Liver (tissue), 3 donors: ENCODE data around the gene L3HYPDH.

ENCODE experiments used
- CTCF ChIP-seq: fragments of 150-350 bp; IDR thresholded peaks from 2 replicates; pipeline ENCODE4 v1.5.1; 2017; ENCODE audit warnings: improper control_type of control experiment, low read depth, low read length; ENCODE audit not compliant: missing input control
- EGR1 ChIP-seq, 2 donors: IDR thresholded peaks; 2 replicates each; pipeline ENCODE4 v1.6.1; 2016 to 2018; ENCODE audit warnings: antibody characterized with exemption in 2 of 2, low read depth in 2 of 2
- FOXA1 ChIP-seq: IDR thresholded peaks from 2 replicates; pipeline ENCODE4 v1.6.1; 2016; ENCODE audit warnings: antibody characterized with exemption
- GABPA ChIP-seq, 2 donors: IDR thresholded peaks in 1 of 2; conservative IDR thresholded peaks in 1 of 2; 2 replicates each; pipeline ENCODE4 v1.6.1; 2016; ENCODE audit warnings: antibody characterized with exemption in 2 of 2, mild to moderate bottlenecking in 1 of 2, moderate library complexity in 1 of 2
- JUND ChIP-seq, 2 donors: IDR thresholded peaks; 2 replicates each; pipeline ENCODE4 v1.6.1; 2016; ENCODE audit warnings: antibody characterized with exemption in 2 of 2
- MAX ChIP-seq: IDR thresholded peaks from 2 replicates; pipeline ENCODE4 v1.6.1; 2016; ENCODE audit warnings: antibody characterized with exemption
- NR2F2 ChIP-seq: IDR thresholded peaks from 2 replicates; pipeline ENCODE4 v1.6.1; 2016; ENCODE audit warnings: antibody characterized with exemption
- RAD21 ChIP-seq, 2 donors: IDR thresholded peaks; 2 replicates each; pipeline ENCODE4 v1.6.1; 2016; ENCODE audit warnings: antibody characterized with exemption in 2 of 2, mild to moderate bottlenecking in 2 of 2
- REST ChIP-seq: IDR thresholded peaks from 2 replicates; pipeline ENCODE4 v1.6.1; 2016; ENCODE audit warnings: antibody characterized with exemption, mild to moderate bottlenecking
- SP1 ChIP-seq: IDR thresholded peaks from 2 replicates; pipeline ENCODE4 v1.6.1; 2018; ENCODE audit warnings: antibody characterized with exemption, mild to moderate bottlenecking
- TAF1 ChIP-seq: conservative IDR thresholded peaks from 2 replicates; pipeline ENCODE4 v1.6.1; 2016; ENCODE audit warnings: antibody characterized with exemption, mild to moderate bottlenecking
- YY1 ChIP-seq: IDR thresholded peaks from 2 replicates; pipeline ENCODE4 v1.6.1; 2016; ENCODE audit warnings: antibody characterized with exemption, mild to moderate bottlenecking
- TF ChIP-seq, protein P1 (sequence below): IDR thresholded peaks from 2 replicates; pipeline ENCODE4 v1.6.1; 2016; ENCODE audit warnings: antibody characterized with exemption
- donor health status: healthy.
- donor health status: healthy.

GRCh38 chr14:59500732-59501131 is 16.5 kb upstream of the L3HYPDH start:
- TF ChIP-seq CTCF (no peak), TAF1 (no peak), JUND (IDR thresholded peaks at IDR 0.05) (no peak), REST (no peak), EGR1 (IDR thresholded peaks at IDR 0.05; ENCODE audit: low read depth in 2 of 2) (no peak), FOXA1 (no peak), YY1 (no peak), MAX (no peak), GABPA (IDR thresholded peaks at IDR 0.05 in 1 of 2, conservative IDR thresholded peaks at IDR 0.05 in 1 of 2) (no peak), RAD21 (IDR thresholded peaks at IDR 0.05) (no peak), NR2F2 (no peak), SP1 (no peak)
- TF ChIP-seq, protein P1, sequence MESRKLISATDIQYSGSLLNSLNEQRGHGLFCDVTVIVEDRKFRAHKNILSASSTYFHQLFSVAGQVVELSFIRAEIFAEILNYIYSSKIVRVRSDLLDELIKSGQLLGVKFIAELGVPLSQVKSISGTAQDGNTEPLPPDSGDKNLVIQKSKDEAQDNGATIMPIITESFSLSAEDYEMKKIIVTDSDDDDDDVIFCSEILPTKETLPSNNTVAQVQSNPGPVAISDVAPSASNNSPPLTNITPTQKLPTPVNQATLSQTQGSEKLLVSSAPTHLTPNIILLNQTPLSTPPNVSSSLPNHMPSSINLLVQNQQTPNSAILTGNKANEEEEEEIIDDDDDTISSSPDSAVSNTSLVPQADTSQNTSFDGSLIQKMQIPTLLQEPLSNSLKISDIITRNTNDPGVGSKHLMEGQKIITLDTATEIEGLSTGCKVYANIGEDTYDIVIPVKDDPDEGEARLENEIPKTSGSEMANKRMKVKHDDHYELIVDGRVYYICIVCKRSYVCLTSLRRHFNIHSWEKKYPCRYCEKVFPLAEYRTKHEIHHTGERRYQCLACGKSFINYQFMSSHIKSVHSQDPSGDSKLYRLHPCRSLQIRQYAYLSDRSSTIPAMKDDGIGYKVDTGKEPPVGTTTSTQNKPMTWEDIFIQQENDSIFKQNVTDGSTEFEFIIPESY, result no peak
